ENCODE results near the gene CACNA1B. TPM values are rescaled to one million over a fixed set of nuclear protein-coding genes. Genes with fewer than 3 reads are reported as not detected.

Gene CACNA1B
- total RNA-seq, 6 experiments from 2014 or later, result not detected

DNA sequence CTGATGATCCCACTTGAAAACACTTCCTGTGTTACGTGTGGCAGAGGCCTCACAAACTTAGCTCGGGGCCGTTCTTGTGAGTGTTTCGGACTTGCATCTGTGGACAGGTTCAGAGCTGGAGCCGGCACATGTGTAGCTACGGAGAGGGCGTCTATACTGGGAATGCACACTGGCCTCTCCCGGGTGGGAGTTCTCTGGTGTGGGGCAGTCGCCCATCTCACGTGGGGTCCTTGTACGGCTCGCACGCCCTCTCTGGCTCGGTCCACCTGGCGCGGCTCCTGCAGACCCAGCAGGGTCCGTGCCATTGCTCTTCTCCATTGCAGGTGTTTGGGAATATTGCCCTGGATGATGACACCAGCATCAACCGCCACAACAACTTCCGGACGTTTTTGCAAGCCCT lies 197.9 kb downstream of the CACNA1B start:
- TF ChIP-seq, protein P1, sequence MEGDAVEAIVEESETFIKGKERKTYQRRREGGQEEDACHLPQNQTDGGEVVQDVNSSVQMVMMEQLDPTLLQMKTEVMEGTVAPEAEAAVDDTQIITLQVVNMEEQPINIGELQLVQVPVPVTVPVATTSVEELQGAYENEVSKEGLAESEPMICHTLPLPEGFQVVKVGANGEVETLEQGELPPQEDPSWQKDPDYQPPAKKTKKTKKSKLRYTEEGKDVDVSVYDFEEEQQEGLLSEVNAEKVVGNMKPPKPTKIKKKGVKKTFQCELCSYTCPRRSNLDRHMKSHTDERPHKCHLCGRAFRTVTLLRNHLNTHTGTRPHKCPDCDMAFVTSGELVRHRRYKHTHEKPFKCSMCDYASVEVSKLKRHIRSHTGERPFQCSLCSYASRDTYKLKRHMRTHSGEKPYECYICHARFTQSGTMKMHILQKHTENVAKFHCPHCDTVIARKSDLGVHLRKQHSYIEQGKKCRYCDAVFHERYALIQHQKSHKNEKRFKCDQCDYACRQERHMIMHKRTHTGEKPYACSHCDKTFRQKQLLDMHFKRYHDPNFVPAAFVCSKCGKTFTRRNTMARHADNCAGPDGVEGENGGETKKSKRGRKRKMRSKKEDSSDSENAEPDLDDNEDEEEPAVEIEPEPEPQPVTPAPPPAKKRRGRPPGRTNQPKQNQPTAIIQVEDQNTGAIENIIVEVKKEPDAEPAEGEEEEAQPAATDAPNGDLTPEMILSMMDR (IDR thresholded peaks at IDR 0.05), result no peak

DNA sequence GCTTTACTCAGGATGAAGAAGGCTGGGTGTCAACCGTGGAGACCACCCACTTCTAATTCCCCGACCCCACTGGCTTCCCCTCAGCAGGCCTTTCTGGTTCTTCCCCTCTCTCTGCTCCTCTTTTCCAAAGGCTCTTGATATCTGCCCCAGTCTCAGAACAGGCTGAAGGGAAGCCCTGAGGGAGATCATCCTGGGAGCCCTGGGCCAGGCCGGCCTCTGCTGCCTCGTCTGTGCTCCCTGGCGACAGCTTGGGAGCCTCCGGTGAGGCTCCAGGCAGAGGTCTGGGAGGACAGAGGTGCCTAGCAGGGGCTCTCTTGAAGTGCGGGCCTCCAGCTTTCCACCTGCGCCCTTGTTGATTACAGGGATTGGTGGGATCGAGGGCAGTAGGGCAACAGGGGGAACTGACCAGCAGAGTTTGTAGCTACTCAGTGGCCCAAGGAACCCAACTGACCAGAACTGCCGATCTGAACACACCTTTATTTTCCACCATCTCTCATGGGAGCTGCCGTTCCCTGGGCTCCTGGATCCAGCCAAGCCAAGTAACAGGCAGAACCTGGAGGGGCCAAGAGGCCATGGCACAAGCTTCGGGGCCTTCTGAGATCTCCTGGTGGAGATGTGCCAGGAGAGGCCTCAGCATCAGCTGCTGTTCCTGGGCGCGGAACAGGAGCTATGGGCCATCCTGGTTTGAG lies 198.5 kb downstream of the CACNA1B start:
- H3K9me3 Mint-ChIP-seq, result peaks cover 93% of the 10 kb centered on the region
- H3K4me1 Mint-ChIP-seq (ENCODE audit: low read depth), result no peaks in the 10 kb centered on the region
- H3K27me3 Mint-ChIP-seq (ENCODE audit: insufficient read depth), result peaks cover 8% of the 10 kb centered on the region
- H3K36me3 Mint-ChIP-seq (ENCODE audit: low read depth), result peaks cover 17% of the 10 kb centered on the region
- TF ChIP-seq, protein P1 (IDR thresholded peaks at IDR 0.05), result no peak
- H3K27ac Mint-ChIP-seq, result no peak overlapping the region
- no peak overlapping the region for H3K4me3 Mint-ChIP-seq
- DNase-seq, result no peak

More for the DNA sequence above, 197.9 kb downstream of the CACNA1B start:
- no peak for DNase-seq
- H3K4me3 Mint-ChIP-seq, result no peak overlapping the region
- peaks cover 17% of the 10 kb centered on the region for H3K36me3 Mint-ChIP-seq (ENCODE audit: low read depth)
- no peaks in the 10 kb centered on the region for H3K4me1 Mint-ChIP-seq (ENCODE audit: low read depth)
- peaks cover 8% of the 10 kb centered on the region for H3K27me3 Mint-ChIP-seq (ENCODE audit: insufficient read depth)
- peaks cover 96% of the 10 kb centered on the region for H3K9me3 Mint-ChIP-seq
- no peak overlapping the region for H3K27ac Mint-ChIP-seq

DNA sequence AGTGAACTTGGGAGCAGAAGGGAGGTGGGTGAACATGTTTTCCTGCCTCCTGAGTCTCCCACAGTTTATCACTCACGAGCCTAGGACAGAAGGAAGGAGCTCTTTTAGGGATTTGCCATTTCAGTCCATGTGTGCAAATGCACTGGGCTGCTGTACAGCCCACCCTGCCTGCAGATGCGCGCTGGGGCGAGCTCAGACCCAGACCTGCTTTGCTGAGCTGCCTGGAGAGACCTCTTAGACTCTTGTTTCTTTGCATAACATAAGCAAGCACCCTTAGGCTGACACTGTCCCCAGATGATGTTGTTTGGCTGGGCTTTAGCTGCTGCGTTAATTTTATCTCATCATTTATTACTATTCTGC lies 199.0 kb downstream of the CACNA1B start:
- Mint-ChIP-seq H3K4me1 (ENCODE audit: low read depth) (no peaks in the 10 kb centered on the region), H3K27ac (no peak overlapping the region), H3K9me3 (peaks cover 88% of the 10 kb centered on the region), H3K4me3 (no peak overlapping the region), H3K36me3 (ENCODE audit: low read depth) (peaks cover 17% of the 10 kb centered on the region), H3K27me3 (ENCODE audit: insufficient read depth) (peaks cover 8% of the 10 kb centered on the region)
- DNase-seq, result no peak
- TF ChIP-seq, protein P1 (IDR thresholded peaks at IDR 0.05), result no peak

DNA sequence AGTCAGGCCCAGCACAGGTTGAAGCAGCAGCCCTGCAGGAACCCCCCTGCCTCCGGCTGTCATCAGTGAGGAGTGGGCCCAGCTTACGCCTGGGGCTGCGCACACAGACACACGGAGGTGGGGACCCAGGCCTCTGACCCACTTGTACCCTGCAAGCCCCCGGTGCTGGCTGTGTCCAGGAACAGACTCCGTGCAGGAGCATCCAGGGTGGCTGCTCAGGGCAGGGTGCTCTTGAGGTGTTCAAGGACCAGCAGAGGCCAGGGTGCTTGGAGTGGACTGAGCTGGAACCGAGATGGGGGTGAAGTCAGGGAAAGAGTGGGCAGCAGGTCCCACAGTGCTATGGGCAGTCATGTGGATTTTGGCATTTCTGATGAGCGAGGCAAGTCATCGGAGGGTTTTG lies 199.5 kb downstream of the CACNA1B start:
- peaks cover 7% of the 10 kb centered on the region for H3K27me3 Mint-ChIP-seq (ENCODE audit: insufficient read depth)
- H3K4me3 Mint-ChIP-seq, result no peak overlapping the region
- H3K36me3 Mint-ChIP-seq (ENCODE audit: low read depth), result peaks cover 17% of the 10 kb centered on the region
- TF ChIP-seq, protein P1 (IDR thresholded peaks at IDR 0.05), result no peak
- H3K9me3 Mint-ChIP-seq, result peaks cover 83% of the 10 kb centered on the region
- H3K4me1 Mint-ChIP-seq (ENCODE audit: low read depth), result no peaks in the 10 kb centered on the region
- H3K27ac Mint-ChIP-seq, result no peak overlapping the region
- no peak for DNase-seq

DNA sequence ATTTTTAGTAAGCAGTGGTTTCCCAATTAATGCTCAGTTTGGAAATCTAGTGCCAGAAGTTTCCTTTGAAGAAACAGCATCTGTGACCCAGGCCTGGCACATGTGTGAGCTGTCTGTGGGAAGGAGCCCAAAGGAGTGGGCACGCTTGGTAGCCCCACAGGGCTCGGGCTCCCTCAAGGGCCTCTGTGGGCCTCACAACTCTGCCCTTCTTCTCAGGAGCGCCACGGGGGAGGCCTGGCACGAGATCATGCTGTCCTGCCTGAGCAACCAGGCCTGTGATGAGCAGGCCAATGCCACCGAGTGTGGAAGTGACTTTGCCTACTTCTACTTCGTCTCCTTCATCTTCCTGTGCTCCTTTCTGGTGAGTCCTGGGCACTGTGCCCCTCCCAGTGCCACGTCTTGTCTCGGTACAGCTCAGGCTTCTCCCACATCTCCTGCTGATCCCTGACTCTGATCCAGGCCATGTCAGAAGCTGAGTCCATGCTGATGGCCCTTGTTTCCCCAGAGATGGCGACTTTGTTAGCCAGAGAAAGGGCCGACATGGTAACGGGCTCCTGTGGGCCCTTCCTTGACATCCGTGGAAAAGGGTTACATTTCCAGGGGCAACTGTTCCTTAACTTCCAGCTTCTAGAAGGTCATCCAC lies 200.4 kb downstream of the CACNA1B start:
- peaks cover 7% of the 10 kb centered on the region for H3K27me3 Mint-ChIP-seq (ENCODE audit: insufficient read depth)
- peaks cover 17% of the 10 kb centered on the region for H3K36me3 Mint-ChIP-seq (ENCODE audit: low read depth)
- H3K27ac Mint-ChIP-seq, result no peak overlapping the region
- DNase-seq, result no peak
- H3K4me1 Mint-ChIP-seq (ENCODE audit: low read depth), result no peaks in the 10 kb centered on the region
- H3K9me3 Mint-ChIP-seq, result peaks cover 74% of the 10 kb centered on the region
- TF ChIP-seq, protein P1 (IDR thresholded peaks at IDR 0.05), result no peak
- no peak overlapping the region for H3K4me3 Mint-ChIP-seq

All from HFFc6 (cell line).